DOHH2 (cell line): ENCODE data around the gene HEG1.

Source experiments
- CTCF ChIP-seq: fragments of 200-600 bp; sonication (generic); IDR thresholded peaks from one replicate; pipeline ENCODE4 v1.5.1; 2014; ENCODE audit warnings: antibody characterized with exemption, mild to moderate bottlenecking, low read depth, low read length; ENCODE audit not compliant: poor library complexity, severe bottlenecking
- EZH2phosphoT487 ChIP-seq: fragments of 200-600 bp; sonication (generic); IDR thresholded peaks from 2 replicates; pipeline ENCODE4 v1.6.1; 2017; ENCODE audit warnings: borderline replicate concordance, mild to moderate bottlenecking, antibody characterized with exemption, low read length, moderate library complexity, mixed read lengths

- TF ChIP-seq CTCF (no peak), EZH2phosphoT487 (no peak)
Observed at GRCh38 chr3:124998247-124998630, 57.6 kb downstream of the HEG1 start.
